Suprapubic skin (tissue), 4 donors: ENCODE measurements around the gene STEEP1. TPM values are rescaled to one million over a fixed set of nuclear protein-coding genes. Genes with fewer than 3 reads are reported as not detected.

Experiments used
- DNase-seq, 2 donors: peaks; one replicate each; pipeline ENCODE4 v3.0.0-alpha.2; 2019; ENCODE audit warnings: low spot score in 2 of 2
- H3K27ac ChIP-seq: fragments of 200-600 bp; sonication (generic); one replicate; pipeline ENCODE4 v1.5.1; 2019
- H3K27me3 ChIP-seq: fragments of 200-600 bp; sonication (generic); one replicate; pipeline ENCODE4 v1.5.1; 2019
- H3K36me3 ChIP-seq: fragments of 200-600 bp; sonication (generic); one replicate; pipeline ENCODE4 v1.5.1; 2019
- H3K4me1 ChIP-seq: fragments of 200-600 bp; sonication (generic); one replicate; pipeline ENCODE4 v1.5.1; 2019
- H3K4me3 ChIP-seq: fragments of 200-600 bp; sonication (generic); one replicate; pipeline ENCODE4 v1.5.1; 2019; ENCODE audit warnings: mild to moderate bottlenecking
- H3K9me3 ChIP-seq: fragments of 200-600 bp; sonication (generic); one replicate; pipeline ENCODE4 v1.5.1; 2019
- EP300 ChIP-seq: sonication (generic); formaldehyde crosslinking; IDR thresholded peaks from one replicate; pipeline ENCODE4 v1.6.1; 2017; ENCODE audit warnings: antibody characterized with exemption
- POLR2A ChIP-seq, 2 donors: fragments of 450-650 bp; IDR thresholded peaks; one replicate each; pipeline ENCODE4 v1.6.1; 2017; ENCODE audit warnings: antibody characterized with exemption in 2 of 2, mild to moderate bottlenecking in 2 of 2, moderate library complexity in 2 of 2
- POLR2AphosphoS5 ChIP-seq, 3 donors: sonication (generic); formaldehyde crosslinking; IDR thresholded peaks; one replicate each; pipeline ENCODE4 v1.6.1; 2017; ENCODE audit warnings: antibody characterized with exemption in 3 of 3
- WGBS: methylation state at CpG from one replicate; pipeline ENCODE4 v1.1.5; 2018; 5-methylcytosine and 5-hydroxymethylcytosine counted together
- total RNA-seq, 4 donors: library from RNA; depleted of rRNA; stranded (reverse); fragments of >200 nt; gene quantifications; one replicate each; pipeline ENCODE4 v1.1.0, GENCODE V29; 2016
- TF ChIP-seq, protein P1 (sequence below), 2 donors: fragments of 200-600 bp in 1 of 2; fragments of 450-650 bp in 1 of 2; sonication (generic) in 1 of 2; IDR thresholded peaks; one replicate each; pipeline ENCODE4 v1.5.1; 2016 to 2019; ENCODE audit warnings: antibody characterized with exemption in 2 of 2, mild to moderate bottlenecking in 1 of 2, moderate library complexity in 1 of 2

The STEEP1 gene
- total RNA-seq, 4 donors from 2014 or later = 26.6 to 45.6 (median 33.6) TPM

DNA sequence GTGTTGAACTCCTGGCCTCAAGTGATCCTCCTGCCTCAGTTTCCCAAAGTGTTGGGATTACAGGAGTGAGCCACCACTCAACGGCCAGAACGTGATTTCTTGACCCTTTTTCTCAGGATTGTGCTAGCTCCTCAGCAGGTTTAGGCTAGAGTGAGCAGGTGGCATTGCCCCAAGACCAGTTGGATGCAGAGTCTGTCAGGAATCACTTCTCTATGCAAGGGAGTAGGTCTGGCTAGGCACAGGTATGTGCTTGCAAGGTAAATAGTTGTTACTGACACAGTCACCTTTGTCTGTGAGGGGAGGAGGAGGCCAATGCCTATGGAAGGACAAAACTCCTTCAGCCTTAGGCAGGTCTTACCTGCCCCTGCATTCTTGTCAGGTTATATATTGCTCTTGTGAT is 72.7 kb downstream of the STEEP1 start:
- H3K27ac ChIP-seq = peak overlapping the region; percentile 84
- TF ChIP-seq POLR2A (IDR thresholded peaks at IDR 0.05) (no peak), EP300 (no peak), POLR2AphosphoS5 (IDR thresholded peaks at IDR 0.05) (no peak)
- TF ChIP-seq, protein P1, sequence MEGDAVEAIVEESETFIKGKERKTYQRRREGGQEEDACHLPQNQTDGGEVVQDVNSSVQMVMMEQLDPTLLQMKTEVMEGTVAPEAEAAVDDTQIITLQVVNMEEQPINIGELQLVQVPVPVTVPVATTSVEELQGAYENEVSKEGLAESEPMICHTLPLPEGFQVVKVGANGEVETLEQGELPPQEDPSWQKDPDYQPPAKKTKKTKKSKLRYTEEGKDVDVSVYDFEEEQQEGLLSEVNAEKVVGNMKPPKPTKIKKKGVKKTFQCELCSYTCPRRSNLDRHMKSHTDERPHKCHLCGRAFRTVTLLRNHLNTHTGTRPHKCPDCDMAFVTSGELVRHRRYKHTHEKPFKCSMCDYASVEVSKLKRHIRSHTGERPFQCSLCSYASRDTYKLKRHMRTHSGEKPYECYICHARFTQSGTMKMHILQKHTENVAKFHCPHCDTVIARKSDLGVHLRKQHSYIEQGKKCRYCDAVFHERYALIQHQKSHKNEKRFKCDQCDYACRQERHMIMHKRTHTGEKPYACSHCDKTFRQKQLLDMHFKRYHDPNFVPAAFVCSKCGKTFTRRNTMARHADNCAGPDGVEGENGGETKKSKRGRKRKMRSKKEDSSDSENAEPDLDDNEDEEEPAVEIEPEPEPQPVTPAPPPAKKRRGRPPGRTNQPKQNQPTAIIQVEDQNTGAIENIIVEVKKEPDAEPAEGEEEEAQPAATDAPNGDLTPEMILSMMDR (IDR thresholded peaks at IDR 0.05) = no peak
- no peaks in the 10 kb centered on the region for H3K9me3 ChIP-seq
- H3K4me1 ChIP-seq = peaks cover 14% of the 10 kb centered on the region
- H3K36me3 ChIP-seq = no peaks in the 10 kb centered on the region
- H3K27me3 ChIP-seq = no peaks in the 10 kb centered on the region
- WGBS = 73% methylated on average over 2 of the region's 2 CpGs
- no peak for DNase-seq
- no peak overlapping the region for H3K4me3 ChIP-seq

DNA sequence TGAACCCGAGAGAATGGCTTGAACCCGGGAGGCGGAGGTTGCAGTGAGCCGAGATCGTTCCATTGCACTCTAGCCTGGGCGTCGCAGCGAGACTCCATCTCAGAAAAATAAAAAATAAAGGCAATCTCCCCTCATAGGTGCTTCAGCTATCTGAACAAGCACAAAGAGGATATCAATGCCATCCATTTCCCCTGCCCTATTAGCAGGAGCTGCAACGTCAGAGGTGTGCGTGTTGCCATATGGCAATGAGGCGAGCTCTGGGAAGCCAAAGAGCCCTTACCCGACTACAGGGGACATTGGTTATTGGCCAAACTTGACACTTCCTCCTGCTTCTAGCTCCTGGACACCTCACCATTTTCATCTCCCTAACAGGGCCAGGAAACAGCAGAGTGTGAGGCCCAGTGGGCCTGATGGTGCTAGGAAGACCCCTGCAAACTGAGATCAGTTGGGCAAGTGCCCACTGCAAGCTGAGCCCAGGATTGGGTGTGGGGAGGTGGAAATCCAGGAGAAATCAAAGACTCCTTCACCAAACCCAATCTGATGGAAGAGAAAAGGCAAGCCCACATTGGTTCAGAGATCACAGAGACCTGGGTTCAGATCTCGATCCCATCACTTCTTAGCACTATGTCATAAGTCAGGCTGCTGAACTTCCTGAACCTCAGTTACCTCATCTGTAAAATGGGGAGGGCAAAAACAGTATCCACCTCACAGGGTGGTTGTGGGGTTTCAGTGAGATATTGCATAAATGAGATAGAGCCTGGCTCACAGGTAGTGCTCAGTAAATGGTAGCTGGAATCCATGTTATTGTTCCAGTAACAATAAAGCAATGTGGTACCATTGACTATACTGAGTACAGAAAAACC is 75.8 kb downstream of the STEEP1 start:
- H3K27me3 ChIP-seq = no peaks in the 10 kb centered on the region
- WGBS = 79% methylated on average over 13 of the region's 13 CpGs

DNA sequence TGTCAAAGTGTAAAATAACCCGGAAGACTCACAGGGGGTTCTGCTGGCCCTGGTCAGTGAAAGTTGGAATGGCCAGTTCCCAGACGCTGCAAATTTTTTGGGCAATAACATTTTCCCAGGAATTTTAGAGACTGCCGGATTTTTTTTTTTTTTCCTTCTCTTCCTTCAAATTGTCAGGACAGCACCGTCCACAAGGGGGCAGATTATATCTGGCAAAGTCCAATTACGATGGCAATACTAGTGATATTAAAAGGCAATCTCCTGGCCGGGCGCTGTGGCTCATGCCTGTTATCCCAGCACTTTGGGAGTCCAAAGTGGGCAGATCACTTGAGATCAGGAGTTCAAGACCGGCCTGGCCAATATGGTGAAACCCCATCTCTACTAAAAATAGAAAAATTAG is 76.5 kb downstream of the STEEP1 start:
- Histone ChIP-seq H3K27ac (no peak overlapping the region), H3K36me3 (no peaks in the 10 kb centered on the region), H3K9me3 (no peaks in the 10 kb centered on the region), H3K4me3 (no peak overlapping the region), H3K4me1 (peaks cover 5% of the 10 kb centered on the region), H3K27me3 (no peaks in the 10 kb centered on the region)
- 21% methylated on average over 8 of the region's 8 CpGs for WGBS
- TF ChIP-seq POLR2A (IDR thresholded peaks at IDR 0.05) (no peak), POLR2AphosphoS5 (IDR thresholded peaks at IDR 0.05) (no peak), EP300 (no peak)
- TF ChIP-seq, protein P1 (IDR thresholded peaks at IDR 0.05) = peak; percentile 44 to 47
- DNase-seq = no peak

More for the DNA sequence above, 75.8 kb downstream of the STEEP1 start:
- no peaks in the 10 kb centered on the region for H3K36me3 ChIP-seq
- H3K4me1 ChIP-seq = peaks cover 5% of the 10 kb centered on the region
- no peak overlapping the region for H3K4me3 ChIP-seq
- H3K27ac ChIP-seq = no peak overlapping the region
- peak in 1 of 2 donors; percentile 20 for DNase-seq
- TF ChIP-seq, protein P1 (IDR thresholded peaks at IDR 0.05) = no peak
- TF ChIP-seq POLR2A (IDR thresholded peaks at IDR 0.05) (no peak), POLR2AphosphoS5 (IDR thresholded peaks at IDR 0.05) (no peak), EP300 (no peak)
- no peaks in the 10 kb centered on the region for H3K9me3 ChIP-seq

Other genes starting within 250 kb of the STEEP1 start
- gene SLC25A43, start 166.1 kb downstream of the STEEP1 start, total RNA-seq = 10 to 100 TPM; 17.9 to 33.0 (median 29.9) TPM
- 100 to 1,000 TPM; 177 to 516 (median 455) TPM for gene SLC25A5, start 97.0 kb downstream of the STEEP1 start, total RNA-seq
- gene UBE2A, start 9.2 kb upstream of the STEEP1 start, total RNA-seq = 10 to 100 TPM; 22.1 to 32.7 (median 28.8) TPM
- gene NKRF, start 41.0 kb upstream of the STEEP1 start, total RNA-seq = 10 to 100 TPM in 3 of 4 donors, 1 to 10 TPM in 1; 9.7 to 13.6 (median 11.9) TPM
- gene SEPTIN6, start 127.8 kb upstream of the STEEP1 start, total RNA-seq = 10 to 100 TPM; 10.1 to 14.1 (median 10.9) TPM
- gene SOWAHD, start 193.2 kb upstream of the STEEP1 start, total RNA-seq = under 1 TPM in 1 of 4 donors, not detected in 3; 0.64 TPM
- gene RPL39, start 226.2 kb upstream of the STEEP1 start, total RNA-seq = 1,000 to 10,000 TPM; 1,738 to 4,612 (median 3,853) TPM